CD14-positive monocyte (primary cell): ENCODE measurements around the gene GYPE. TPM values are rescaled to one million over a fixed set of nuclear protein-coding genes. Genes with fewer than 3 reads are reported as not detected.
"Not testable (repeated sequence)": the region's sequence is repeated elsewhere in the genome, so short reads cannot be mapped to it uniquely, and the experiment has no call there.

Source experiments
- DNase-seq, 3 donors: peaks; one replicate each; pipeline ENCODE4 v3.0.0-alpha.2; 2011 to 2022
- H2AFZ ChIP-seq: 2 replicates; pipeline ENCODE4 v1.6.0; 2012; ENCODE audit warnings: mild to moderate bottlenecking, low read depth, low read length, inconsistent platforms; ENCODE audit not compliant: insufficient read depth, poor library complexity, severe bottlenecking
- H3K27ac ChIP-seq, 2 donors: 1 replicate in 1 of 2; 2 replicates in 1 of 2; pipeline ENCODE4 v1.5.1; 2012 to 2013; ENCODE audit warnings: low read length in 2 of 2, control low read depth in 1 of 2, inconsistent platforms in 1 of 2, low read depth in 1 of 2, mild to moderate bottlenecking in 1 of 2
- H3K27me3 ChIP-seq, 2 donors: one replicate each; pipeline versions ENCODE4 v1.6.0 to v1.6.1; 2011 to 2013; ENCODE audit warnings: low read length in 2 of 2; ENCODE audit not compliant: control insufficient read depth in 2 of 2, insufficient read depth in 2 of 2
- H3K36me3 ChIP-seq, 2 donors: replicated peaks in 1 of 2; 1 replicate in 1 of 2; 2 replicates in 1 of 2; pipeline versions ENCODE4 v1.5.1 to v1.6.1; 2012 to 2013; ENCODE audit warnings: low read length in 2 of 2, control low read depth in 1 of 2, inconsistent platforms in 1 of 2, mild to moderate bottlenecking in 1 of 2; ENCODE audit not compliant: insufficient read depth in 2 of 2, control insufficient read depth in 1 of 2
- H3K4me1 ChIP-seq, 2 donors: 1 replicate in 1 of 2; 2 replicates in 1 of 2; pipeline versions ENCODE4 v1.5.1 to v1.6.1; 2012 to 2013; ENCODE audit warnings: low read length in 2 of 2, control low read depth in 1 of 2, inconsistent platforms in 1 of 2, mild to moderate bottlenecking in 1 of 2, moderate library complexity in 1 of 2; ENCODE audit not compliant: insufficient read depth in 2 of 2, control insufficient read depth in 1 of 2
- H3K4me2 ChIP-seq: replicated peaks from 2 replicates; pipeline ENCODE3; 2012; ENCODE audit warnings: low read length, moderate library complexity, mild to moderate bottlenecking; ENCODE audit not compliant: poor library complexity, severe bottlenecking; ENCODE audit errors: extremely low read depth
- H3K4me3 ChIP-seq, 3 experiments: fragments of 200-600 bp in 1 of 3; sonication (generic) in 1 of 3; replicated peaks in 1 of 3; 1 replicate in 2 of 3; 2 replicates in 1 of 3; pipeline ENCODE4 v1.5.1; 2011 to 2013; ENCODE audit warnings: low read length in 3 of 3, mild to moderate bottlenecking in 3 of 3, control low read depth in 2 of 3, low read depth in 2 of 3, inconsistent platforms in 1 of 3, moderate library complexity in 1 of 3
- H3K79me2 ChIP-seq: 2 replicates; pipeline ENCODE4 v1.6.0; 2012; ENCODE audit warnings: mild to moderate bottlenecking, control low read depth, inconsistent platforms, low read length, moderate library complexity; ENCODE audit not compliant: insufficient read depth
- H3K9ac ChIP-seq: 2 replicates; pipeline ENCODE4 v1.6.0; 2017; ENCODE audit warnings: low read length, mild to moderate bottlenecking; ENCODE audit not compliant: insufficient read depth, poor library complexity, severe bottlenecking
- H3K9me3 ChIP-seq, 2 donors: replicated peaks in 1 of 2; 1 replicate in 1 of 2; 2 replicates in 1 of 2; pipeline versions ENCODE4 v1.5.1 to v1.6.1; 2012 to 2013; ENCODE audit warnings: low read length in 2 of 2, control low read depth in 1 of 2; ENCODE audit not compliant: control insufficient read depth in 1 of 2, insufficient read depth in 1 of 2
- H4K20me1 ChIP-seq: 2 replicates; pipeline ENCODE4 v1.6.0; 2012; ENCODE audit warnings: mild to moderate bottlenecking, low read length, control low read depth, moderate library complexity; ENCODE audit not compliant: insufficient read depth
- H3K27ac Mint-ChIP-seq, 7 donors: one replicate each; pipeline ENCODE4 v1.8.0; 2020; ENCODE audit warnings: mild to moderate bottlenecking in 7 of 7, mixed read lengths in 7 of 7, moderate library complexity in 6 of 7, inconsistent platforms in 2 of 7
- H3K27me3 Mint-ChIP-seq, 3 donors: one replicate each; pipeline ENCODE4 v1.8.0; 2021 to 2022; ENCODE audit warnings: low read depth in 3 of 3, mild to moderate bottlenecking in 3 of 3, mixed read lengths in 3 of 3, moderate library complexity in 3 of 3, inconsistent platforms in 1 of 3
- H3K36me3 Mint-ChIP-seq, 2 donors: one replicate each; pipeline ENCODE4 v1.8.0; 2020; ENCODE audit warnings: mixed read lengths in 2 of 2, inconsistent platforms in 1 of 2, mild to moderate bottlenecking in 1 of 2
- H3K4me1 Mint-ChIP-seq: one replicate; pipeline ENCODE4 v1.8.0; 2020; ENCODE audit warnings: mild to moderate bottlenecking, mixed read lengths
- H3K4me3 Mint-ChIP-seq, 2 donors: one replicate each; pipeline ENCODE4 v1.8.0; 2020; ENCODE audit warnings: mild to moderate bottlenecking in 2 of 2, mixed read lengths in 2 of 2, moderate library complexity in 1 of 2
- H3K9me3 Mint-ChIP-seq, 7 donors: one replicate each; pipeline ENCODE4 v1.8.0; 2020 to 2022; ENCODE audit warnings: mixed read lengths in 7 of 7, mild to moderate bottlenecking in 6 of 7, moderate library complexity in 6 of 7, inconsistent platforms in 2 of 7
- WGBS: methylation state at CpG from one replicate; pipeline ENCODE4 v1.1.5; 2013; ENCODE audit warnings: missing lambda C conversion rate; ENCODE audit not compliant: insufficient coverage; 5-methylcytosine and 5-hydroxymethylcytosine counted together
- intact Hi-C, 2 donors: fragments of 100-400 bp; cut with micrococcal nuclease; formaldehyde crosslinking; loops; one replicate each; pipeline versions ENCODE4 v1.15.0 to v1.15.1; 2023
- polyA plus RNA-seq, 3 donors: library from polyadenylated mRNA; depleted of rRNA in 1 of 3; unstranded in 2 of 3; stranded (reverse) in 1 of 3; fragments of 300-500 nt in 2 of 3; fragments of >200 nt in 1 of 3; fragmentation: Illumina TruSeq in 2 of 3; gene quantifications; 1 replicate in 2 of 3; 2 replicates in 1 of 3; pipeline ENCODE4 v1.2.3, GENCODE V29; 2012 to 2021
- TF ChIP-seq, protein P1 (sequence below): fragments of 200-600 bp; IDR thresholded peaks from one replicate; pipeline ENCODE4 v1.8.0; 2022; ENCODE audit warnings: antibody characterized with exemption, mild to moderate bottlenecking

Gene GYPE
- polyA plus RNA-seq, 3 donors: 0.34 to 0.49 TPM; not detected in 1

DNA sequence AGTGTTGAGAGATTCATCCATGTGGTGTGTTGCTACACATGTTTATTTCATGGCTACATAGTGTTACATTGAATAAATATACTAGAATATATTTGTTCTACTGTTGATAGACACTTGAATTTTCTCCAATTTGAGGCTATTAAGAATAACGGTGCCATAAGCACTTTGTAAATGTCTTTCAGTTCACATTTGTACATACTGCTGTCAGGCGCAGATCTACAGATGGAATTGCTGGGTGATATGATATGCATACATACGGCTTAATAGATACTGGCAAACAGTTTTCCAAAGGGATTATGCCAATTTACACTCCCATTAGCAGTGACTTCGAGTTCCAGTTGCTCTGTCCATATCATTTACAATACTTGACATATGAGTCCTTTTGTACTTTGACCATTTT lies 33.5 kb upstream of the GYPE start:
- H3K79me2 ChIP-seq, H3K27ac ChIP-seq, intact Hi-C loops, H3K9ac ChIP-seq, H2AFZ ChIP-seq, H3K27me3 Mint-ChIP-seq, H3K27me3 ChIP-seq, H3K4me2 ChIP-seq, DNase-seq, H3K4me1 Mint-ChIP-seq, H3K4me3 ChIP-seq, H3K4me3 Mint-ChIP-seq, H3K36me3 Mint-ChIP-seq, H3K36me3 ChIP-seq, H3K9me3 Mint-ChIP-seq, H3K9me3 ChIP-seq, H3K27ac Mint-ChIP-seq, H4K20me1 ChIP-seq, H3K4me1 ChIP-seq: not testable (repeated sequence)
- WGBS: no CpG with 5 or more reads among the region's 4 CpGs

DNA sequence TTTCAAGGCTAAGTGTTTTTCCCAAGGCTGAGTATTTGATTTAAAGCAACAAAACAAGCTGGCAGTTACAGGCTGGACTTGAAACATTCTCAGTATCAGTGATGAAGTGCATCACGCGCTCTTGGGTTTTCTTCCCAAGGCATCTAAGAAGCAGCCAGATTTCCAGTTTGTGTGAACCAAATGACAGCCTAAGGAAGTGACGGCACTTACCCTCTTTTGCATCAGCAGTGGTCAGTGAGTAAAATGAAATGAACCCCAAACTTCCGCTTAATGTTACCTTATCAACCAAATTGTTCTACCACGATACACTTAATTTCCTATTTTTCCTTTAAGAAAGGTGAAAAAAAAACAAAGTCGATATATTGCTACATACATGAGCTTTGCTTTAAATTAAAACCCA lies 15.8 kb upstream of the GYPE start:
- Histone ChIP-seq H3K27ac (no peak overlapping the region), H3K36me3 (no peaks in the 10 kb centered on the region), H3K4me2 (no peak overlapping the region), H2AFZ (no peak overlapping the region), H3K4me1 (peaks cover 0 to 4% of the 10 kb centered on the region in 2 donors), H3K9ac (no peak overlapping the region), H3K9me3 (no peaks in the 10 kb centered on the region), H4K20me1 (no peaks in the 10 kb centered on the region), H3K79me2 (no peaks in the 10 kb centered on the region), H3K4me3 (no peak overlapping the region), H3K27me3 (no peaks in the 10 kb centered on the region)
- Mint-ChIP-seq H3K4me1 (peaks cover 24% of the 10 kb centered on the region), H3K27ac (peak overlapping the region in 6 of 7 donors; percentile 10 to 65 (median 26)), H3K9me3 (peaks cover 0 to 4% (median 0%) of the 10 kb centered on the region in 7 donors), H3K27me3 (peaks cover 0 to 1% (median 1%) of the 10 kb centered on the region in 3 donors), H3K36me3 (no peaks in the 10 kb centered on the region), H3K4me3 (peak overlapping the region in 1 of 2 donors; percentile 51)
- intact Hi-C loops: no loop called here
- DNase-seq: peak; percentile 14 to 64 (median 44)
- TF ChIP-seq, protein P1, sequence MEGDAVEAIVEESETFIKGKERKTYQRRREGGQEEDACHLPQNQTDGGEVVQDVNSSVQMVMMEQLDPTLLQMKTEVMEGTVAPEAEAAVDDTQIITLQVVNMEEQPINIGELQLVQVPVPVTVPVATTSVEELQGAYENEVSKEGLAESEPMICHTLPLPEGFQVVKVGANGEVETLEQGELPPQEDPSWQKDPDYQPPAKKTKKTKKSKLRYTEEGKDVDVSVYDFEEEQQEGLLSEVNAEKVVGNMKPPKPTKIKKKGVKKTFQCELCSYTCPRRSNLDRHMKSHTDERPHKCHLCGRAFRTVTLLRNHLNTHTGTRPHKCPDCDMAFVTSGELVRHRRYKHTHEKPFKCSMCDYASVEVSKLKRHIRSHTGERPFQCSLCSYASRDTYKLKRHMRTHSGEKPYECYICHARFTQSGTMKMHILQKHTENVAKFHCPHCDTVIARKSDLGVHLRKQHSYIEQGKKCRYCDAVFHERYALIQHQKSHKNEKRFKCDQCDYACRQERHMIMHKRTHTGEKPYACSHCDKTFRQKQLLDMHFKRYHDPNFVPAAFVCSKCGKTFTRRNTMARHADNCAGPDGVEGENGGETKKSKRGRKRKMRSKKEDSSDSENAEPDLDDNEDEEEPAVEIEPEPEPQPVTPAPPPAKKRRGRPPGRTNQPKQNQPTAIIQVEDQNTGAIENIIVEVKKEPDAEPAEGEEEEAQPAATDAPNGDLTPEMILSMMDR: no peak
- 11% methylated on average over 3 of the region's 6 CpGs for WGBS

DNA sequence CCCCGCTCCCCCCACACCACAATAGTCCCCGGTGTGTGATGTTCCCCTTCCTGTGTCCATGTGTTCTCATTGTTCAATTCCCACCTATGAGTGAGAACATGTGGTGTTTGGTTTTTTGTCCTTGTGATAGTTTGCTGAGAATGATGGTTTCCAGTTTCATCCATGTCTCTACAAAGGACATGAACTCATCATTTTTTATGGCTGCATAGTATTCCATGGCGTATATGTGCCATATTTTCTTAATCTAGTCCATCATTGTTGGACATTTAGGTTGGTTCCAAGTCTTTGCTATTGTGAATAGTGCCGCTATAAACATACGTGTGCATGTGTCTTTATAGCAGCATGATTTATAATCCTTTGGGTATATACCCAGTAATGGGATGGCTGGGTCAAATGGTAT lies 11.1 kb upstream of the GYPE start:
- H3K9ac ChIP-seq, H3K27ac ChIP-seq, H3K4me3 Mint-ChIP-seq, H3K4me2 ChIP-seq, H3K9me3 ChIP-seq, intact Hi-C loops, H3K4me3 ChIP-seq, H4K20me1 ChIP-seq, H3K36me3 Mint-ChIP-seq, H3K27ac Mint-ChIP-seq, H3K36me3 ChIP-seq, H3K9me3 Mint-ChIP-seq, H3K4me1 ChIP-seq, H3K79me2 ChIP-seq, H2AFZ ChIP-seq, DNase-seq, H3K27me3 Mint-ChIP-seq, H3K27me3 ChIP-seq: not testable (repeated sequence)
- WGBS: no CpG with 5 or more reads among the region's 5 CpGs
- H3K4me1 Mint-ChIP-seq: peaks cover 21% of the 10 kb centered on the region

DNA sequence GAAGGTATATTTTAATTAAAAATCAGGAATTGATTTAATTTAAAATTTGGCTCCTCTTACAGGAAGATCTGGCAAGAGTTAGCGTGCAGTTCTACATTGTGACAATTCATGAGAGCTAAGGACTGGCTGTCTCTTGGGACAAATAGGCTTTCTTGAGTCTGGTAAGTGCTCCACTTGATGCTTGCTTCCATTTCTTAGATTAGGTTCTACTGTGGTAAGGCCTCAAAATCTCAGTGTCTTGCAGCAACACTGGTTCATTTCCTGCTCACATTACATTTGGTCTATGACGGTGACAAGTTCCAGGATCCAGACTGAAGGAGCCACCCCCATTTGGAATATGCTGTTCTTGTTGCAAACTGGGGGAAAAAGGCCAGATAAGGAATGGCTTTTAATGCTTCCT lies 7.1 kb upstream of the GYPE start:
- H2AFZ ChIP-seq: peak overlapping the region; percentile 75
- H3K4me3 Mint-ChIP-seq: peak overlapping the region; percentile 80 to 90
- H3K36me3 Mint-ChIP-seq, H3K9ac ChIP-seq, H3K27ac ChIP-seq, H3K36me3 ChIP-seq, DNase-seq, H4K20me1 ChIP-seq, H3K9me3 ChIP-seq, H3K79me2 ChIP-seq, H3K9me3 Mint-ChIP-seq, H3K27me3 ChIP-seq, H3K27ac Mint-ChIP-seq, intact Hi-C loops, H3K4me1 ChIP-seq: not testable (repeated sequence)
- peak overlapping the region in 2 of 3 experiments; percentile 18 to 69 for H3K4me3 ChIP-seq
- peak overlapping the region; percentile 68 for H3K4me2 ChIP-seq
- no CpG with 5 or more reads among the region's 2 CpGs for WGBS
- H3K4me1 Mint-ChIP-seq: peaks cover 24% of the 10 kb centered on the region
- H3K27me3 Mint-ChIP-seq: peaks cover 2 to 11% (median 8%) of the 10 kb centered on the region in 3 donors
